Fibroblast of skin of abdomen (primary cell): Measurements from ENCODE around the gene PRIMPOL.

Experiments
- DNase-seq: peaks from one replicate; pipeline ENCODE4 v3.0.0-alpha.2; 2013

The PRIMPOL gene

GRCh38 chr4:184668511-184669114, 19.1 kb downstream of the PRIMPOL start:
- no peak for DNase-seq

DNA sequence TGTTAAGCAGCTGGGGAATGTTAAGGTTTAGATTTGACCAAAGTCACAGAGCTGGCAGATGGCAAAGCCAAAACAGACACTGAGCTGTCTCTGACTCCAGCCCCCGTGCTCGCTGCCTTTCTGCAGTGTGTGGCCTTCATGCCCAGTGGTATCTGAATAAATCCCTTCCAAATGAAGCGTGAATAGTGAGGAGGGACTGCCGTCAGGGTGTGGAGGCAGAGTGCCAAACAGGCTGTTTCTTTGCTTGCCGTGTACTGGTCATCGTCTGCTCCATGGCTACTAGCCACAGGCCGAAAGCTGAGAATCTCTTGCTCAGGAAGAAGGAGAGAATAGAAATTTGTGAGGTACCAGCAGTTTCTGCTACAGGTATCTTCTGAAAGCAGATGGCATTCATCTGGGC, 19.7 kb downstream of the PRIMPOL start:
- DNase-seq = no peak

- DNase-seq = no peak
Observed at GRCh38 chr4:184671101-184671500, 21.6 kb downstream of the PRIMPOL start.

- no peak for DNase-seq
Observed at GRCh38 chr4:184672741-184673140, 23.2 kb downstream of the PRIMPOL start.

DNA sequence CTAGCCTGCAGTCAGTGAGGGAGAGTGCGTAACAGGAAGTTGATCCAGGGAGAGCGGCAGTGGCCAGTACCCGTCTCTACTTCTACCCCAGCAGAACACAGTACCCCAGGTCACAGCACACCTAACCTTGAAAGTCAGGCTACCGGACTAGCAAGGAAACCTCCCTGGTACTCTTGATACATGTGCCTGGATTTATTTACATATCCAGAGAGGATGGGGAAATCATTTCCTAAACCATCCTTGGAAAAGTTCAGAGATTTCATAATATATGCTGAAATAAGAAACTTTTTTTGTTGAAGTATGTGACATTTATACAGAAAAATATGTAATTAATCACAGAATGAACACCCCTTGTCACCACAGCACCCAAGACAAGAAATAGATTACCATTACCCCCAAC, 24.5 kb downstream of the PRIMPOL start:
- DNase-seq = no peak

DNA sequence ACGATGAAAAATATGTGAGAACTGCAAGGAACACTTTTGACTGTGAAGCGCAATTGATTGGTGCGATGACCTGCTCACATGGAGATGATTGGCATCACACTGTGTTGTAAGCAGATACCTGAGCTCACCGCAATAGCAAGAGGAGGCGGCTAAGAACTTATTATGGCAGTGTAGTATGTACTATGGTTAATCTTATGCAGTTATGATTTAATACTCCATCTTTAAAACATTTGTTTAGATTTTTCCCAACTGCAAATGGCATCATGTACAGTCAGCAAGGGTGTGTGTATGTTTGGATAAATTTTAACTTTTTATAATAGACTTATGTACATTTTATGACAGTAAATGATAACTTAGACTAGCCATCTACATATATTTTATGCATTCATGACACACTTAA, 25.5 kb downstream of the PRIMPOL start:
- DNase-seq = no peak

DNA sequence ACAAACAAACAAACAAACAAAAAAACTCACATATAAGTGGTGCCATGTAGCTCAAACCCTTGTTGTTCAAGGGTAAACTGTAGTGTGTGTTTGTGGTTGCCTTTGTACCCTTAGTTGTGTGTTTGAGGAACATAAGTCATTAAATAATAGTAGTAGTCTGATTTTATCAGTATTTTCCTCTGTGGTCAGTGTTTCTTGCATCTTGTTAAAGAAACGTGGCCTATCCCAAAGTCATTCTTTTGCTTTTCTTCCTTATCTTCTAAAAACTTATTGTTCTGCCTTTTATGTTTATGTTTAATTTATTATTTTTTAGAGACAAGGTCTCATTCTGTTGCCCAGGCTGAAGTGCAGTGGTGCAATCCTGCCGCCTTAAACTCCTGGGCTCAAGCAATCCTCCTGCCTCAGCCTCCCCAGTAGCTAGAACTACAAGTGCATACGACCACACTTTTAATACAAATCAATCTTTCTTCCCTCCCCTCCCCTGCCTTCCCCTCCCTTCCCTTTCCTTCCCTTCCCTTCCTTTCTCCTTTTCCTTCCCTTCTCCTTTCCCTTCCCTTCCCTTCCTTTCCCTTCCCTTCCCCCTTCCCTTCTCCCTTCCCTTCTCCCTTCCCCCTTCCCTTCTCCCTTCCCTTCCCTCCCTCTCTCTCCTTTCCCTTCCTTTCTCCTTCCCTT, 26.4 kb downstream of the PRIMPOL start:
- no peak for DNase-seq

DNA sequence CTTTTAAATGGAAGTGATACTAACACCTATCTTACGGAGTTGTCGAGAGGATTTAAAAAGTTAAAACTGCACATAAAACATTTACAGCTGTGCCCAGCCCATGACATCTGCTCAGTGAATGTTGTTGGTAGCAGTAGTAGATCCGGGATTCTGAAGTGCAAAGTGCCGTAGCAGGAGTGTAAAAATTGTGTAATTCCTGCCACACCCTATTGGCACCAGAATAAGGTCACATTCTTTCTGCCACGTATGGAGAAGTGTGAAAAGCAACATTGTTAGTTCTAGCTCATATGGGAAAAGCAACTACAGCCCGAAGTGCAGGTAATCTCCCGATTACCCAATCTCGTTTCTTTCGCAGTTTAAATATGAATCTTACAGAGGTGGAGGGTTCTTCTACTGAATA, 31.2 kb downstream of the PRIMPOL start:
- no peak for DNase-seq

DNA sequence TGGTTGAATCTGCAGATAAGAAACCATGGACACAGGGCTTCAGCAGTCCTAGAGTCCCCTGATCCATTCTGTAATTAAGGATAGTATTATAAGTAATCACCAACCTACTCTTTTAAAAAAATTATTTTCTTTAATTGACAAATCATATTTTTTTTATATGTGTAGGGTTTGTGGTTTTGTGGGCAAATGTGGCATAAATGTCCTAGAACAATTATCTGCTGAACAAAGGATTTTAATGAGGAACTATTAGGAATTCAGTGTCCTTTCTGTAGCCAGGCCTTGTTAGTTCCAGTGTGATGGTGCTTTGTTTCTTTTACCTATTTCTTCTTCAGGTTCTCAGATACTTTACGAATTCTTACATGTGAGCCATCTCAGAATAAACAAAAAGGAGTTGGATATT, 32.4 kb downstream of the PRIMPOL start:
- DNase-seq = no peak

GRCh38 chr4:184684491-184685189, 35.1 kb downstream of the PRIMPOL start:
- DNase-seq = no peak

DNA sequence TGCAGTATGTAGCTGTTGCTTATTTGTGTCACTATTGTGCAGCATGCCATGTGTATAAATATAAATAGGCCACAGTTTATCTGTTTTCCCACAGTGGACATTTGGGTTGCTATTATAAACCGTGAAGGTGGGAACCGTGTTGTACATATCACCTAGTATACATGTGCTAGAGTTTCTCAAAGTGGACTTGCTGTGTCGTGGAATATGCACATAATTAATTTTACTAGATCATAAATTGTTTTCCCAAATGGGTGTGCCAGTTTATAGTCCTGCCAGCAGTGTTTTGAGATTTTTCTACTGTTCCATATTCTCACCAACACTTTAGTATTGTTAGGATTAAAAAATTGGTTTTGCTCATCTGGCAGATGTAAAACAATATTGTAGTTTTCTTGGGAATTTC, 38.5 kb downstream of the PRIMPOL start:
- DNase-seq = no peak

DNA sequence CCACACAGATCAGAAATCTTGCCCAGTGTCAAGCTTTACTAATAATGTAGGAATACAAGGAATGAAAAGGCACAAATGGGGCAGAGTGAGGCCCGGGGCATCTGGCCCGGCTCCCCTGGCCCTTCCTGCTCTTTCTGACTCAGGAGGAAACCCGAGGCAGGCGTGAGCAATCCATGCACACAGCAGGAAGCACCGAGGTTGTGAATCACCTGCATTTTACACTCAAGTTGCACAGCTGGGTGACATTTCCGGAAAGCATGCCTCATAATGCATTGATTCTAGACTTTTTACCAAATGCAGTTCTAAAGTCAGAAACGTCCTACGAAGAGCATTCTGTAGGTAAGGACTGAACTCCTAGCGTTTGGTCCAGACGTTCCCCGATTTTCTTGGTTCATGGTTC, 38.9 kb downstream of the PRIMPOL start:
- DNase-seq = peak; percentile 87

DNA sequence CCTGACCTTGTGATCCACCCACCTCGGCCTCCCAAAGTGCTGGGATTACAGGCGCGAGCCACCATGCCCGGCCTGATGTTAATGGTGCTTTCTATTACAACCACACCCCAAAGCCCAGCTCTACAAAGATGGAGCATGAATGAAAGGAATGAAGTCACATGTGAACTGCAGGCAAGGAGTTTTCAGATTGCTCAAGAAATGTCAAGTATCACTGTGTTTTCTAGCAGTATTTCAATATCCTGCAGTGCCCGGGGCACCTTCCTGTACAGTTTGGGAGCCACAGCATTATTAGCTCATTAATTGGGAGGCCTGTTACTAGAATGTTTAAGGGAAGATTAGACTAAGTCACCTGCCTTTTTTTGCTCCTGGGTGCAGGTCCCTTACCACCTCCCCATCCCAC, 40.1 kb downstream of the PRIMPOL start:
- no peak for DNase-seq

- peak; percentile 55 for DNase-seq
Observed at GRCh38 chr4:184693056-184693455, 43.5 kb downstream of the PRIMPOL start.

DNA sequence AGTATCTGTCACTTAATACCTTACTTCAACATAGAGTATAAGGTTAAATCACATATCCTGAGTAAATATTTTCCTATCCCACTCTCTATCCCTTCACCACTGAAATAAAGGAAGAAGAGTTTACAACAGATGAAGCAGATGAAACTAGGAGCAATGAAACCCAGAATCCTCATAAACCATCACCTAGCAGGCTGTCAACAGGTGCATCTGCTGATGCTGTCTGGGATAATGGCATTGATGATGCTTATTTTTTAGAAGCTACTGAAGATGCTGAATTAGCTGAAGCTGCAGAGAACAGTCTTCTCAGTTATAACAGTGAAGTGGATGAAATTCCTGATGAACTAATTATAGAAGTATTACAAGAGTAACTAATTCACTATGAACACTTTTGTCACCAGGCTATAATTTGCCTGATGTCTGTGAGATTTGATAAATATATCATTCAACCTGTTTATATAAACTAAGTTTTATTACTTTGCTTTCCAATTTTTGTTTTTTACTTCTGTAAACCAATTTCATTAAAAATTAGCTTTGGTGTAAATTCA, 44.9 kb downstream of the PRIMPOL start:
- DNase-seq = no peak

GRCh38 chr4:184695178-184695896, 45.8 kb downstream of the PRIMPOL start:
- DNase-seq = no peak

DNA sequence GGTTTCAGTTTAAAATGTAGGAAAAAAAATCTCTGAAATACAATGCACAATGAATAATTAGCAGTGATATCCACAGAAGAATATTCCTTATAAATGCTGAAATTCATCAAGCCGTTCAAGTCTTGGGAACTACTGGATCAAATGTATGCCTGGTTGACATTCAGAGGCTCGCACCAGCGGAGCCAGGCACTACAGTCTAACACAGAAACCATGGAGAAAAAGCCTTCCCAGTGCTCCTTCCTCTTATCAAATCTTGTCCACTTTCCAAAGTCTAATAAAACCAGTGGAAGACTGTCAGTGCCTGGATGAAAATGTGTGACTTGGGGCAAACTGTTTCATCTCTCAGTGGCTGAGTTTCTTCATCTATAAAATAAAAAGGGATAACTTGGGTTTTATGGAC, 48.4 kb downstream of the PRIMPOL start:
- DNase-seq = no peak

DNA sequence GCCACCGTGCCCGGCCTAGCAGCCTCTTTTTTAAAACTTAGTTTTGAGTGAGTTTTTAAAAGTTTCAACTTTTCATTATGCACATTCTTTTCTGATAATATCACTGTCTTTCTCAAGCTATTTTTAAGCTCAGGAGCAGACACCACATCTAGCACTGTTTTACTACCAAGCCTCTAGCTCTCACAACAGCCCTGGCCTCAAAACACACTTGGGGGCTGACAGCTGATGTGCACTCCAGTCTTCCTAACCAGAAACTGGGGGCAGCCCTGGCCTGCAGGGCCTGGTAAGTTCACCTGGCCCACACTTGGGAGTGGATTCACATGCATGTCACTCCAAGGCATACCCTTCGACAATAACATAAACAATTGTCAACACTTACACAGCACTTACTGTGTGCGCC, 50.4 kb downstream of the PRIMPOL start:
- DNase-seq = no peak

- DNase-seq = no peak
Observed at GRCh38 chr4:184702114-184702513, 52.6 kb downstream of the PRIMPOL start.

GRCh38 chr4:184705692-184706091, 56.2 kb downstream of the PRIMPOL start:
- DNase-seq = no peak

- no peak for DNase-seq
Observed at GRCh38 chr4:184706453-184706852, 56.9 kb downstream of the PRIMPOL start.

DNA sequence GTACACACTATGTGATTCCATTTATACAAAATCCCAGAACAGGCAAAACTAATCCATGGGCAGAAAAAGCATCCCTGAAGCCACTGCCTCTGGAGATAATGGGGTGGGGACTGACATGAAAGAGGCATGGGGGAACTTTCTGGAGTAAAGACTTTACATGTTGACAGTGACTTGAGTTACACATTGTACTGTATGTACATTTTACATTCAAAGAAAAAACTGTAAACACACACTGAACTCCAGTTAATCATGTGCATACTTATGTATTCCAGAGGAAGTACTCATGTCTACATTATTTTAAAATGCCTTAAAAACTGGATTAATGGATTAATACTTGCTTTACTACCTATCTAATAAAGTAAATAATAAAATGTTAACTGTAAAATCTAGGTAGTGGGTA, 62.8 kb downstream of the PRIMPOL start:
- DNase-seq = no peak

DNA sequence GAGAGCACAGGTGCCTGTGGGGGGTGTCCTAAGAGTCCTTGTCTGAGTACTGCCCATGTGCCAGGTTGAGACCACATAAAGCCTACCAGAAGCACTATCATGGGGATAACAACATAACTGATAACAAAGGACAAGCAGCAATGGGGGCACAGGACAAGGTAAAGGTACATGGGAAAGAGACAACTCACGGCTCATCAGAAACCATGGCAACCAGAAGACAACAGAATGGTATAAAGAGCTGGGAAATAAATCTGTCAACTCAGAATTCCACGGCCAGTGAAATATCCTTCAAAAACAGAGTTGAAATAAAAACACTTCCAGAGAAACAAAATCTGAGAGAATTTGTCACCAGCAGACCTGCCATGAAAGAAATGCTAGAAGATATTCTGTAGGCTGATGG, 64.3 kb downstream of the PRIMPOL start:
- DNase-seq = no peak
